WI38 (cell line): Measurements from ENCODE around the gene PDE6H.

ENCODE experiments used
- H3K4me3 ChIP-seq: 2 replicates; pipeline ENCODE4 v1.5.1; 2011; ENCODE audit warnings: low read depth, mild to moderate bottlenecking, control low read depth, low read length
- TF ChIP-seq, protein P1 (sequence below): IDR thresholded peaks from 2 replicates; pipeline ENCODE4 v1.5.1; 2012; ENCODE audit warnings: low read depth, mild to moderate bottlenecking, control low read depth, low read length

The PDE6H gene

GRCh38 chr12:14960548-14961465 is 12.0 kb upstream of the PDE6H start:
- H3K4me3 ChIP-seq = no peak overlapping the region
- TF ChIP-seq, protein P1, sequence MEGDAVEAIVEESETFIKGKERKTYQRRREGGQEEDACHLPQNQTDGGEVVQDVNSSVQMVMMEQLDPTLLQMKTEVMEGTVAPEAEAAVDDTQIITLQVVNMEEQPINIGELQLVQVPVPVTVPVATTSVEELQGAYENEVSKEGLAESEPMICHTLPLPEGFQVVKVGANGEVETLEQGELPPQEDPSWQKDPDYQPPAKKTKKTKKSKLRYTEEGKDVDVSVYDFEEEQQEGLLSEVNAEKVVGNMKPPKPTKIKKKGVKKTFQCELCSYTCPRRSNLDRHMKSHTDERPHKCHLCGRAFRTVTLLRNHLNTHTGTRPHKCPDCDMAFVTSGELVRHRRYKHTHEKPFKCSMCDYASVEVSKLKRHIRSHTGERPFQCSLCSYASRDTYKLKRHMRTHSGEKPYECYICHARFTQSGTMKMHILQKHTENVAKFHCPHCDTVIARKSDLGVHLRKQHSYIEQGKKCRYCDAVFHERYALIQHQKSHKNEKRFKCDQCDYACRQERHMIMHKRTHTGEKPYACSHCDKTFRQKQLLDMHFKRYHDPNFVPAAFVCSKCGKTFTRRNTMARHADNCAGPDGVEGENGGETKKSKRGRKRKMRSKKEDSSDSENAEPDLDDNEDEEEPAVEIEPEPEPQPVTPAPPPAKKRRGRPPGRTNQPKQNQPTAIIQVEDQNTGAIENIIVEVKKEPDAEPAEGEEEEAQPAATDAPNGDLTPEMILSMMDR = no peak

DNA sequence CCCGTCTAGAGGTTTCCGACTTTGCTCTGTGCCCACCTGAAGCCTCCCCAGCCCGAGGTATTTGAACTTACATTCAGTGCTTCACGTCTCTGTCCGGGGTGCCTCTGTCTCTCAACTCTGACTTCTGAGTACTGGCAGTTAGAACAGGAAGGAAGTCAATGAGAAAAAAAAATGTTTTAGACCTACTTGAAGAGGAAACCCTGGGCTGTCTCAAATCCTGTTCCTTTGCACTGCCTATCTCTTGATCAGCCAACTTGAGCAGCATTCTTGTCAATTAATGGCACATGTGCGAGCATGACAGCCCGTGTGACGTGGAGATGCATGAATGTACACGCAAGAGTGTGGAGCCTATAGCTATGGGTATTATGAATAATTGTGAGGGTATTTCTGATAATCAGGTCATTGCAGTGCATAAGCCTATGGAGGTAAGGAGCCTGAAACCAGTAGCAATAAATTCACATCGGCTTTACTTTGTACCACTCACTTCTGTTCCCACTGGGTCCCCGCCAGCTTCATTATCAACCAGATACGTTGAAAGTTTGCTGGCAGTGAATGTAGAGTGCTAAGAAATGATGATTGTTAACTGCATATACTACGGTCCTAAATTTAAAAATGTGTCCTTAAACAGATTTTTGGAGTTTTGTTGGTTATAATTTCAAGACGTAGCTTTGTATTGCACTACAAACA is 11.2 kb upstream of the PDE6H start, which contains the start of gene ARHGDIB:
Gene ARHGDIB, minus strand, starts transcription at position 136 of the 687 bp plus-strand sequence. CDS start 10,889 bp downstream, outside the sequence.
- TF ChIP-seq, protein P1 = no peak
- no peak within 1 kb of the TSS for H3K4me3 ChIP-seq

GRCh38 chr12:14962153-14962539 is 10.7 kb upstream of the PDE6H start:
- TF ChIP-seq, protein P1 = no peak
- H3K4me3 ChIP-seq = no peak overlapping the region

DNA sequence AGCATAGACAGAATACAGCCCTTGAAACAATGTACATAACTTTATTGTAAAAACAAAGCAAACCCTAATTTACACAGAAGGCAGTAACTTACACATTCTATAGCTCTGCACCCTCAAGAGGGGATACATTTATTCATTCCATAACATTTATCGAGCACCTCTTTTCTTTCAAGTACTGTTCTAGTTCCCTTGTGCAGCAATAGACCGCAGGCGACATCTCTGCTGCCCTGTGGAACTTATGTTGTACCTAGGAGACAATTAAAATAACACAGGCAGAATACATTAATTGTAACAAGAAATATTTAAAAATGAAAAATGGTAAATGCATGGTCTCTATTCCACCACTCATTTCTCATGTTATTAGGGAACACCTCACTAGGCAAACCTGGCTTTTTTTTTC is 10.0 kb upstream of the PDE6H start:
- H3K4me3 ChIP-seq = no peak overlapping the region
- TF ChIP-seq, protein P1 = no peak

DNA sequence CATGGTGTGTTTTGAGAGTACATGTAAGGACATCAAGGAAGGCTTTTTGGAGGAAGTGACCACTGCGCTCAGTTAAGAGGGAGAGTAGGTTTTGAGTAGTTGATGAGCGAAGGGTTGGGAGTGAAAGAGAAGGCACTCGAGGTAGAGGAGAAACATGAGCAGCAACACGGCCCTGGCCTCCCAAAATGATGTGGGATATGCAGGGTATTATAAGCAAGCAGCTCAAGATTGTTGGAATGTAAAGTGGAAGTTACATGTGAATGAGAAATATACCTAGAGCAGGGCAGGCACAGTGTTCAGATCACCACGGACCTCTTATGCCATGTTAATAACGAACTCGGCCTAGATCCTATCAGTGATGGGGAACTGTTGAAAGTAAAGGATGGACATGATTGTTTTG is 9.3 kb upstream of the PDE6H start:
- no peak overlapping the region for H3K4me3 ChIP-seq
- TF ChIP-seq, protein P1 = no peak

- H3K4me3 ChIP-seq = no peak overlapping the region
- TF ChIP-seq, protein P1 = no peak
These were observed 8.4 kb upstream of the PDE6H start for GRCh38 chr12:14964406-14964805.

DNA sequence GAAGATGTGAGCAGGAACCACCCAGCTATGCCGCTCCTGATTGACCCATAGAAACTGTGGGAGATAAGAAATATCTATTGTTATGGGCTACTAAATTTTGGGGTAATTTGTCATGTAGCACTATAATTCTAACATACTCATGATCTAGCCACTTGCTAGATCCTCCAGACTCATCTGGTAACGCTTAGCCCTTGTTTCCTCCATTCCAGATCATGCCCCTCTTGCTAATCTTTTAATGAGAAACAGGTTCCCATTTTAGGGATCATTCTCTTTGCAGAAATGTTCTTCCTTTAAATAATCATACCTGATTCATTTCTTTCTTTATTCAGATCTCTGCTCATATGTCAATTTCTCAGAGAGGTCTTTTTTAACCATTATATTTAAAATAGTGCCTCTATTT is 7.6 kb upstream of the PDE6H start:
- TF ChIP-seq, protein P1 = no peak
- H3K4me3 ChIP-seq = no peak overlapping the region
